Measurements from ENCODE around the gene MANSC1. TPM values are rescaled to one million over a fixed set of nuclear protein-coding genes. Genes with fewer than 3 reads are reported as not detected.
A peak's percentile ranks its signal among the peaks of the same experiment; 100 is the strongest.

Gene MANSC1
- total and polyA plus RNA-seq, 2 donors (not counting 3 experiments of a cell fraction or from before 2014, with no cell fraction given): 37.0 to 65.0 TPM

- POLR2A ChIA-PET: no interaction called here
- dilution Hi-C loops (cut with MboI; ENCODE audit: extremely low pct_ligation_motif_present, low sequenced_read_pairs) (no loop called here), intact Hi-C loops (cut with micrococcal nuclease) (no loop called here)
- Histone ChIP-seq H3K9ac (replicated peaks; ENCODE audit: extremely low read depth, insufficient read depth, low read length) (no peak overlapping the region), H3K4me3 (replicated peaks in 1 of 3; ENCODE audit: insufficient read depth in 1 of 3, low read depth in 1 of 3, low read length in 3 of 3) (no peak overlapping the region), H3K9me1 (replicated peaks; ENCODE audit: control insufficient read depth, extremely low read depth, insufficient read depth, low read length) (no peaks in the 10 kb centered on the region), H3K79me2 (ENCODE audit: control insufficient read depth, insufficient read depth, low read length) (no peaks in the 10 kb centered on the region), H4K20me1 (replicated peaks; ENCODE audit: control insufficient read depth, extremely low read depth, insufficient read depth, low read length) (no peaks in the 10 kb centered on the region), H3K36me3 (ENCODE audit: control insufficient read depth in 2 of 2, extremely low read depth in 1 of 2, insufficient read depth in 2 of 2, low read length in 2 of 2) (no peaks in the 10 kb centered on the region), H2AFZ (ENCODE audit: low read depth, low read length) (peak overlapping the region; percentile 82), H3K27me3 (ENCODE audit: control insufficient read depth in 2 of 2, insufficient read depth in 2 of 2, low read length in 2 of 2) (no peaks in the 10 kb centered on the region), H3K4me1 (ENCODE audit: control insufficient read depth, extremely low read depth, insufficient read depth, low read length) (peaks cover 6% of the 10 kb centered on the region), H3K9me3 (replicated peaks; ENCODE audit: control insufficient read depth, insufficient read depth, low read length) (no peaks in the 10 kb centered on the region), H3K4me2 (ENCODE audit: insufficient read depth, low read length) (no peak overlapping the region), H3K27ac (ENCODE audit: insufficient read depth, low read depth, low read length) (no peak overlapping the region)
- CTCF ChIA-PET: interaction anchor here (0.6 to 1.3 kb wide), 5 partner anchors 10 to 350 kb away, joined by 3 to 4 read pairs (median 3); no protein-coding TSS in a partner anchor
- FAIRE-seq: peak; percentile 8
- TF ChIP-seq POLR2A (IDR thresholded peaks at IDR 0.05; ENCODE audit: low read depth, low read length): no peak
- peak; percentile 43 for TF ChIP-seq FOS (IDR thresholded peaks at IDR 0.05; ENCODE audit: borderline replicate concordance, insufficient read depth, low read length)
- BruUV-seq (replicated peaks): no TSS peak
- DNase-seq (ENCODE audit: low read depth, low spot score): peak; percentile 64
These were observed 37.5 kb upstream of the MANSC1 start for GRCh38 chr12:12387501-12387900.

DNA sequence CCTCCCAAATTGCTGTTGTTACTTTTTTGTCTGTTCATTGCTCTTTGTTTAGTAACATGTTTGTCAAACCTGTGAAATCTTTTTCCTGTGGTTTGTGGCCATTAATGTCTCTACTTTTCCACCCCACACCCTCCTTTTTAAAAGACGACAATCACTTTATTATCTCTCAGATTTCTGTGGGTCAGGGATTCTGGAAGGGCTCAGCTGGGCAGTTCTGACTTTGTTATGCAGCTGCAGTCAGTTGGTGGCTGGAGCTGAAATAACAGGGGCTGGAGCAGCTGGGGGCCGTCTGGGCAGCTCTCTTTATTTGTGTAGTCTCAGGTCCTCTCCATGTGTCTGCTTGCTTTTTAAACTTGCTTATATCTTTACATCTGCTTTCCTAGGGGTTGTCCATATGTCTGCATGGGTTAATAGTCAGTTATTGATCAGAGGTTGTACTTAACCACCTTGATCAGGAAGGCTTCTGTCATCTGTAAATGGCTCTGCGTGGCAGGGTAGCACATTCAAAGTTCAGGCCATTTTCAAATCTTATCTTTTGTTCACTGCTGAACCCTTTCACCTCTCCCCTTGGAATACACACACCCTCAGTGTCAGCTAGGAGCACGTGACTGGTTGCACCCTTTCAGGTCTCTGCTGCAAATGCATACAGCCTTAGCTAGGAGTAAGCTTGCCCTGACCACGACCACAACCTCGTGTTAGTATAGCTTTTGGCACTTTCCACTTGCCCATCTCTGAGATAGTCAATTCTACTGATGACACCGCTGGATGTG lies 34.7 kb upstream of the MANSC1 start:
- H4K20me1 ChIP-seq (replicated peaks; ENCODE audit: control insufficient read depth, extremely low read depth, insufficient read depth, low read length): no peaks in the 10 kb centered on the region
- H3K27ac ChIP-seq (ENCODE audit: insufficient read depth, low read depth, low read length): no peak overlapping the region
- no peak overlapping the region for H3K4me2 ChIP-seq (ENCODE audit: insufficient read depth, low read length)
- no peak for FAIRE-seq
- intact Hi-C loops (cut with micrococcal nuclease): no loop called here
- no peak overlapping the region for H2AFZ ChIP-seq (ENCODE audit: low read depth, low read length)
- no peaks in the 10 kb centered on the region for H3K9me1 ChIP-seq (replicated peaks; ENCODE audit: control insufficient read depth, extremely low read depth, insufficient read depth, low read length)
- TF ChIP-seq, protein P1, sequence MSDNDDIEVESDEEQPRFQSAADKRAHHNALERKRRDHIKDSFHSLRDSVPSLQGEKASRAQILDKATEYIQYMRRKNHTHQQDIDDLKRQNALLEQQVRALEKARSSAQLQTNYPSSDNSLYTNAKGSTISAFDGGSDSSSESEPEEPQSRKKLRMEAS (IDR thresholded peaks at IDR 0.05; ENCODE audit: insufficient read depth, insufficient read length): no peak
- TF ChIP-seq JUN (IDR thresholded peaks at IDR 0.05; ENCODE audit: borderline replicate concordance, insufficient read depth, insufficient read length, low read depth) (no peak), MYC (IDR thresholded peaks at IDR 0.05; ENCODE audit: low read depth, low read length) (no peak), CTCF (IDR thresholded peaks at IDR 0.05; ENCODE audit: extremely low read depth in 1 of 2, insufficient read depth in 1 of 2, low read depth in 1 of 2, low read length in 2 of 2) (no peak), FOS (IDR thresholded peaks at IDR 0.05; ENCODE audit: borderline replicate concordance, insufficient read depth, low read length) (no peak), POLR2AphosphoS5 (IDR thresholded peaks at IDR 0.05; ENCODE audit: insufficient read depth, low read depth, low read length) (no peak), POLR2A (IDR thresholded peaks at IDR 0.05; ENCODE audit: low read depth, low read length) (no peak), EZH2 (IDR thresholded peaks at IDR 0.05; ENCODE audit: borderline replicate concordance, low read depth, low read length, severe bottlenecking) (no peak), GATA2 (IDR thresholded peaks at IDR 0.05; ENCODE audit: insufficient read depth, insufficient read length, low read depth, low read length) (no peak)
- ChIA-PET POLR2A (no interaction called here), CTCF (interaction anchor here (1.0 to 3.1 kb wide), 5 partner anchors 8 to 352 kb away, joined by 3 to 11 read pairs (median 4); partner anchors contain the start of genes BORCS5 and DUSP16)
- no peak for DNase-seq (ENCODE audit: low read depth, low spot score)
- no peaks in the 10 kb centered on the region for H3K79me2 ChIP-seq (ENCODE audit: control insufficient read depth, insufficient read depth, low read length)
- H3K4me1 ChIP-seq (ENCODE audit: control insufficient read depth, extremely low read depth, insufficient read depth, low read length): peaks cover 6% of the 10 kb centered on the region
- H3K27me3 ChIP-seq (ENCODE audit: control insufficient read depth in 2 of 2, insufficient read depth in 2 of 2, low read length in 2 of 2): no peaks in the 10 kb centered on the region
- no peaks in the 10 kb centered on the region for H3K9me3 ChIP-seq (replicated peaks; ENCODE audit: control insufficient read depth, insufficient read depth, low read length)
- dilution Hi-C loops (cut with MboI; ENCODE audit: extremely low pct_ligation_motif_present, low sequenced_read_pairs): no loop called here
- H3K4me3 ChIP-seq (replicated peaks in 1 of 3; ENCODE audit: insufficient read depth in 1 of 3, low read depth in 1 of 3, low read length in 3 of 3): no peak overlapping the region
- no TSS peak for BruUV-seq (replicated peaks)
- no peak overlapping the region for H3K9ac ChIP-seq (replicated peaks; ENCODE audit: extremely low read depth, insufficient read depth, low read length)
- no peaks in the 10 kb centered on the region for H3K36me3 ChIP-seq (ENCODE audit: control insufficient read depth in 2 of 2, extremely low read depth in 1 of 2, insufficient read depth in 2 of 2, low read length in 2 of 2)

All from endothelial cell of umbilical vein (primary cell).